Upper lobe of left lung (tissue), 6 donors: ENCODE results near the gene REC8. TPM values are rescaled to one million over a fixed set of nuclear protein-coding genes. Genes with fewer than 3 reads are reported as not detected.
A peak's percentile ranks its signal among the peaks of the same experiment; 100 is the strongest.
"Not testable (repeated sequence)": the region's sequence is repeated elsewhere in the genome, so short reads cannot be mapped to it uniquely, and the experiment has no call there.

Source experiments
- ATAC-seq, 2 donors: fragments of 200-7000 bp; cut with Tn5 transposase; one replicate each; pipeline ENCODE4 v1.9.1; 2022; ENCODE audit warnings: mild to moderate bottlenecking in 2 of 2, moderate library complexity in 2 of 2; ENCODE audit not compliant: low FRiP score in 2 of 2
- DNase-seq, 2 donors: peaks; one replicate each; pipeline ENCODE4 v3.0.0-alpha.2; 2019 to 2020
- H3K27ac ChIP-seq, 4 donors: fragments of 200-600 bp; sonication (generic); one replicate each; pipeline ENCODE4 v1.5.1; 2016 to 2019
- H3K27me3 ChIP-seq, 4 donors: fragments of 200-600 bp; sonication (generic); one replicate each; pipeline ENCODE4 v1.5.1; 2017 to 2019
- H3K36me3 ChIP-seq, 4 donors: fragments of 200-600 bp; sonication (generic); one replicate each; pipeline ENCODE4 v1.5.1; 2016 to 2019
- H3K4me1 ChIP-seq, 4 donors: fragments of 200-600 bp; sonication (generic); one replicate each; pipeline ENCODE4 v1.5.1; 2018 to 2019
- H3K4me3 ChIP-seq, 4 donors: fragments of 200-600 bp; sonication (generic); one replicate each; pipeline ENCODE4 v1.5.1; 2017 to 2019; ENCODE audit warnings: mild to moderate bottlenecking in 2 of 4, moderate library complexity in 1 of 4
- H3K9me3 ChIP-seq, 4 donors: fragments of 200-600 bp; sonication (generic); one replicate each; pipeline ENCODE4 v1.5.1; 2018 to 2019
- EP300 ChIP-seq, 4 donors: sonication (generic); formaldehyde crosslinking; IDR thresholded peaks; one replicate each; pipeline ENCODE4 v1.5.1; 2017; ENCODE audit warnings: antibody characterized with exemption in 4 of 4, control low read depth in 2 of 4
- POLR2A ChIP-seq, 4 donors: fragments of 450-650 bp; IDR thresholded peaks; one replicate each; pipeline ENCODE4 v1.5.1; 2016 to 2017; ENCODE audit warnings: antibody characterized with exemption in 4 of 4, mild to moderate bottlenecking in 2 of 4
- POLR2AphosphoS5 ChIP-seq, 2 donors: sonication (generic); formaldehyde crosslinking; IDR thresholded peaks; one replicate each; pipeline ENCODE4 v1.5.1; 2017; ENCODE audit warnings: antibody characterized with exemption in 2 of 2
- WGBS, 2 donors: methylation state at CpG; one replicate each; pipeline ENCODE4 v1.1.5; 2017 to 2018; 5-methylcytosine and 5-hydroxymethylcytosine counted together
- total RNA-seq, 6 donors: library from RNA; depleted of rRNA in 4 of 6; stranded (reverse); fragments of >200 nt in 4 of 6; gene quantifications; one replicate each; pipeline versions ENCODE4 v1.1.0 to v1.2.1, GENCODE V29; 2016 to 2021
- TF ChIP-seq, protein P1 (sequence below), 6 experiments: fragments of 450-650 bp in 4 of 6; fragments of 200-600 bp in 2 of 6; sonication (generic) in 2 of 6; IDR thresholded peaks; one replicate each; pipeline ENCODE4 v1.5.1; 2016 to 2019; ENCODE audit warnings: antibody characterized with exemption in 6 of 6
- donor health status: DM: no; HTN: no; CAD: no; lungs with moderate emphysema.
- donor health status: DM: no; HTN: yes; CAD: no; lungs with severe emphysema.

The REC8 gene
- total RNA-seq, 6 donors from 2014 or later, result 16.0 to 76.5 (median 29.4) TPM

DNA sequence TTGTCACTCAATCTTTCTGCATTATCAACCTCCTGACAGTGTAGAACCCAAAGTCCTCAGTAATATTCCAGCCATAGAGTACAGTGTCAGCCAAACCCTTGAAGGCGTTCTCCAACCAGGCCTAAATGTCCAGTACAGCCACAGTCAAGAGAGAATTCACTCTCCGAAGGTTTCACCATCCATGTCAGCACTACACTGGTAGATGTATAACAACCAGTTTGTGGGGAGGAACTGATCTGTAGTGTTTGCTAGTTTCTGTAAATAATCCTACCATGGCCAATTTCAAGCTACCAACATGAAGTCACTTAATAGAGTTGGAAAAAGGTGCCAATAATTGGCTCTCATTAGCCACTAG is 44.4 kb downstream of the REC8 start:
- peak overlapping the region; percentile 88 to 91 (median 90) for H3K27ac ChIP-seq

DNA sequence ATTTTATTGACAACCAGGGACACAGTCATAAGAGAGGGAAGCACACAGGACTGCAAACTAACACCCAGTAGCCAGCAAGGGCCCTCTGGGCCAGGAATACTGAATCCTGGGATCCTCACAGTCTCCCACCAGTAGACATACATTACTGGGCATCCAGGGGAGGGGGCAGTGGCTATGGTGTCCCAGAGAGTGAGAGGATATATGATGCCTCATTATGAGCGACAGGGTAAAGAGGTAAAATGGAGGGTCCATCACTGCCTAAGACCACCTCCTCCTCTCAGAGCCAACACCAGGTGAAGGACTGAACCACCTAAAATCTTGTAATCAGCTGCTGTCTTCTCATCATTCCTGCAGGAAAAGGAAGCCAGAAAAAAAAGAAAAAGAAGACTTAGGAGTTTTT is 45.0 kb downstream of the REC8 start:
- 94 to 100% methylated on average over 1 of the region's 1 CpG for WGBS, 2 donors
- not testable (repeated sequence) for H3K27me3 ChIP-seq, H3K4me3 ChIP-seq, DNase-seq, H3K9me3 ChIP-seq, H3K27ac ChIP-seq, ATAC-seq, H3K36me3 ChIP-seq
- peaks cover 18 to 34% (median 25%) of the 10 kb centered on the region in 4 donors for H3K4me1 ChIP-seq

More for the DNA sequence above, 44.4 kb downstream of the REC8 start:
- DNase-seq (no peak), ATAC-seq (no peak)
- Histone ChIP-seq H3K9me3 (no peaks in the 10 kb centered on the region), H3K27me3 (no peaks in the 10 kb centered on the region), H3K36me3 (peaks cover 3 to 11% (median 6%) of the 10 kb centered on the region in 4 donors), H3K4me1 (peaks cover 18 to 39% (median 25%) of the 10 kb centered on the region in 4 donors), H3K4me3 (peak overlapping the region in 1 of 4 donors; percentile 70)
- no peak for TF ChIP-seq POLR2AphosphoS5 (IDR thresholded peaks at IDR 0.05)
- no peak for TF ChIP-seq EP300 (IDR thresholded peaks at IDR 0.05)
- TF ChIP-seq, protein P1, sequence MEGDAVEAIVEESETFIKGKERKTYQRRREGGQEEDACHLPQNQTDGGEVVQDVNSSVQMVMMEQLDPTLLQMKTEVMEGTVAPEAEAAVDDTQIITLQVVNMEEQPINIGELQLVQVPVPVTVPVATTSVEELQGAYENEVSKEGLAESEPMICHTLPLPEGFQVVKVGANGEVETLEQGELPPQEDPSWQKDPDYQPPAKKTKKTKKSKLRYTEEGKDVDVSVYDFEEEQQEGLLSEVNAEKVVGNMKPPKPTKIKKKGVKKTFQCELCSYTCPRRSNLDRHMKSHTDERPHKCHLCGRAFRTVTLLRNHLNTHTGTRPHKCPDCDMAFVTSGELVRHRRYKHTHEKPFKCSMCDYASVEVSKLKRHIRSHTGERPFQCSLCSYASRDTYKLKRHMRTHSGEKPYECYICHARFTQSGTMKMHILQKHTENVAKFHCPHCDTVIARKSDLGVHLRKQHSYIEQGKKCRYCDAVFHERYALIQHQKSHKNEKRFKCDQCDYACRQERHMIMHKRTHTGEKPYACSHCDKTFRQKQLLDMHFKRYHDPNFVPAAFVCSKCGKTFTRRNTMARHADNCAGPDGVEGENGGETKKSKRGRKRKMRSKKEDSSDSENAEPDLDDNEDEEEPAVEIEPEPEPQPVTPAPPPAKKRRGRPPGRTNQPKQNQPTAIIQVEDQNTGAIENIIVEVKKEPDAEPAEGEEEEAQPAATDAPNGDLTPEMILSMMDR (IDR thresholded peaks at IDR 0.05), result no peak
- TF ChIP-seq POLR2A (IDR thresholded peaks at IDR 0.05), result no peak
- WGBS, 2 donors, result 75 to 92% methylated on average over 2 of the region's 2 CpGs

DNA sequence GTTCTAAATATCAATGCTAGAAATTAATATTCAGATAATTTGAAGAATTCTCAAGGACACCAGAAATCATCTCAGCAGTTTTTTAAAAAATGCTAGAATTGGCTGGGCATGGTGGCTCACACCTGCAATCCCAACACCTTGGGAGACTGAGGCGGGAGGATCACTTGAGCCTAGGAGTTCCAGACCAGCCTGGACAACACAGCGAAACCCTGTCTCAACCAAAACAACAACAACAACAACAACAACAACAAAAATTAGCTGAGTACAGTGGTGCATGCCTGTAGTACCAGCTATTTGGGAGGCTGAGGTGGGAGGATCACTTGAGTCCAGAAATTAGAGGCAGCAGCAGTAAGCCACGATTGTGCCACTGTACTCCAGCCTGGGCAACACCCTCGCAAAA is 47.2 kb downstream of the REC8 start:
- no peak overlapping the region for H3K27ac ChIP-seq
- DNase-seq, result no peak
- peaks cover 0 to 10% (median 5%) of the 10 kb centered on the region in 4 donors for H3K36me3 ChIP-seq
- WGBS, 2 donors, result 80 to 85% methylated on average over 4 of the region's 4 CpGs
- no peaks in the 10 kb centered on the region for H3K9me3 ChIP-seq
- peaks cover 11 to 18% (median 17%) of the 10 kb centered on the region in 4 donors for H3K4me1 ChIP-seq
- no peak for ATAC-seq
- H3K4me3 ChIP-seq, result no peak overlapping the region
- no peaks in the 10 kb centered on the region for H3K27me3 ChIP-seq
- TF ChIP-seq POLR2A (IDR thresholded peaks at IDR 0.05) (no peak), EP300 (IDR thresholded peaks at IDR 0.05) (no peak), POLR2AphosphoS5 (IDR thresholded peaks at IDR 0.05) (no peak)
- TF ChIP-seq, protein P1 (IDR thresholded peaks at IDR 0.05), result no peak

DNA sequence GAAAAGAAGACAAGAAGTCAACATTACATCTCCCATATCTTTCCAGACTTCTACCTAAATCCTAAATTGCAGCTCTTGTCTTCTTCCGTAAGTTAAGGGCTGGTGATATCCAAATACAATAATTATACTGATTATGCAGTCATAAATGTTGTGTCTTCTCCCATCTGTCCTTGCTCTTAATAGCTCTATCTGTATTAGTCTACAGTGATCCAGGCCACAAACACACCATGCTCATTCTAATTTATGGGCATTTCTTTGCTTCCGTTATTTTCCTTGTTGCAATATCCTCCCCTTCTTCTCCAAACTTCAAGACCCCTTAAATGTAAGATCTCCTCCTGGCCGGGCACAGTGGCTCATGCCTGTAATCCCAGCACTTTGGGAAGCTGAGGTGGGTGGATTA is 47.6 kb downstream of the REC8 start:
- H3K27me3 ChIP-seq, result no peaks in the 10 kb centered on the region
- no peak overlapping the region for H3K4me3 ChIP-seq
- H3K27ac ChIP-seq, result no peak overlapping the region
- H3K9me3 ChIP-seq, result no peaks in the 10 kb centered on the region
- no peak for DNase-seq
- ATAC-seq, result no peak
- peaks cover 0 to 10% (median 5%) of the 10 kb centered on the region in 4 donors for H3K36me3 ChIP-seq
- WGBS, 2 donors, result 57 to 63% methylated on average over 3 of the region's 3 CpGs
- no peak for TF ChIP-seq POLR2A (IDR thresholded peaks at IDR 0.05)
- H3K4me1 ChIP-seq, result peaks cover 10 to 16% (median 14%) of the 10 kb centered on the region in 4 donors

DNA sequence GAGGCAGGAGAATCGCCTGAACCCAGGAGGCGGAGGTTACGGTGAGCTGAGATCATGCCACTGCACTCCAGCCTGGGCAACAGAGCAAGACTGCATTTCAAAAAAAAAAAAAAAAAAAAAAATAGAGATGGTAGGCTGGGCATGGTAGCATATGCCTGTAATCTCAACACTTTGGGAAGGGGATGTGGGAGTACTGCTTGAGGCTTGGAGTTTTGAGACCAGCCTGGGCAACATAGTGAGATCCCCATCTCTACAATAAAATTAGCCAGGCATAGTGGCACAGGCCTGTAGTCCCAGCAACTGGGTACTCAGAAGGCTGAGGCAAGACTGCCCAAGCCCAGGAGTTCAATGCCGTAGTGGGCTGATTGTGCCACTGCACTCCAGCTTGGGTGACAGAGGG is 51.1 kb downstream of the REC8 start:
- H3K27me3 ChIP-seq, H3K27ac ChIP-seq, H3K9me3 ChIP-seq, ATAC-seq, H3K4me3 ChIP-seq, DNase-seq, H3K4me1 ChIP-seq: not testable (repeated sequence)
- whole genome bisulfite sequencing, 2 donors, result 100% methylated on average over 3 to 4 of the region's 4 CpGs
- H3K36me3 ChIP-seq, result peaks cover 0 to 13% (median 5%) of the 10 kb centered on the region in 4 donors

DNA sequence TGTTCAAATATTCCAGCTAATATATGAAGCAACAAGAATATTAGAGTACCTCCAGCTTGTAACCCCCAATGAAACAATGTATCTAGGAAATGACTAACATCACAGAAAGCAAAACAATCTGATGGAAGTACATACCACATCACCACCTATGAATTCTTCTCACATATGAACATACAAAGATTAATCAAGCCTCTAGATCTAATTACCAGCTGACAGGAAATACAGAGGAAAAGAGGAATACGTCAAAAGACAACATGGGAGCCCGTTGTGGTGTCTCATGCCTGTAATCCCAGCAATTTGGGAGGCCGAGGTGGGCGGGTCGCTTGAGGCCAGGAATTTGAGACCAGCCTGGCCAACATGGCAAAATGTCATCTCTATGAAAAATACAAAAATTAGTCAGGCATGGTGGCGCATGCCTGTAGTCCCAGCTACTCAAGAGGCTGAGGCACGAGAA is 52.8 kb downstream of the REC8 start:
- Histone ChIP-seq H3K27me3 (no peaks in the 10 kb centered on the region), H3K4me3 (no peak overlapping the region), H3K36me3 (peaks cover 0 to 21% (median 3%) of the 10 kb centered on the region in 4 donors), H3K27ac (peak overlapping the region in 1 of 4 donors; percentile 60), H3K9me3 (no peaks in the 10 kb centered on the region), H3K4me1 (peaks cover 0 to 12% (median 4%) of the 10 kb centered on the region in 4 donors)
- 73 to 78% methylated on average over 7 of the region's 7 CpGs for whole genome bisulfite sequencing, 2 donors
- no peak for ATAC-seq
- DNase-seq, result no peak
- TF ChIP-seq POLR2AphosphoS5 (IDR thresholded peaks at IDR 0.05) (no peak), POLR2A (IDR thresholded peaks at IDR 0.05) (no peak), EP300 (IDR thresholded peaks at IDR 0.05) (no peak)
- TF ChIP-seq, protein P1 (IDR thresholded peaks at IDR 0.05), result no peak
